Measurements from ENCODE around the gene BGN. TPM values are rescaled to one million over a fixed set of nuclear protein-coding genes. Genes with fewer than 3 reads are reported as not detected.

Gene BGN
- polyA plus RNA-seq (ENCODE audit: insufficient read length), result 95.3 TPM

- DNase-seq (ENCODE audit: low read depth), result no peak
Observed at GRCh38 chrX:153494541-153495361, at the start of gene BGN. Gene BGN, plus strand, starts transcription at chrX:153494980. Its CDS starts 9,652 bp downstream, at chrX:153504632.

DNA sequence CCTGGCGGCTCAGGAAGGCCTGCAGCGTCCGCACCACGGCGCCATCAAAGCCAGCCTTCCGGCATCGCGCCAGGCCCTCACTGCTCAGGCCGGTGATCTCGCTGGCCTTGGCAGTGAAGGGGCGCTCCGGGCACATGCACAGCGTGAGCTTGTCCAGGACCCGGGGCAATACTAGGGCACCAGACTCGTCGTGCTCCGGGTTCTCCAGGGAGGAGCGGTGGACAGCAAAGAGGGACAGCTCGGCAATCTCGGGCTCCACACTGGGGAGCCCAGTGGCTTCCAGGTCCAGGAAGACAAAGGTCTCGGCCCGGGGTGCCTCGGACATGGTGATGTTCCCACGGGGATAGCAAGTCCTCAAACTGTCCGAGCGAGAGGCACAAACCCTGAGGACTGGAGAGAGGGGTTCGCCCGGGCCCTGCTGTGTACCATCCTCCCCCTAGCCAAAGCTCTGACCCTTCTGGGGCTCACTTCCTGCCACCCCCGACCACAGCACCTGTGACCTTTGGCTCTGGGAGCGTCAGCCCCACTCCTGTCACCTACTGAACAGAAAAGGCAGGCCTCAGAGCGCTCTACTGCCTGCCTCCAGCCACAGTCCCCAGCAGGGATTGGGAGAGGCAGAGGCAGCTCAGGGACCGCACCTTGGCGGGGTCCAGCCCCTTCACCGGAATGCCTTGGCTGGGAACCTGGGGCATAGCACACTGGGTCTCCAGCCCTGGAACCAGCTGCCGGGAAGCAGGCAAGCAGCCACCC is 49.5 kb upstream of the BGN start:
- no peak for DNase-seq (ENCODE audit: low read depth)

DNA sequence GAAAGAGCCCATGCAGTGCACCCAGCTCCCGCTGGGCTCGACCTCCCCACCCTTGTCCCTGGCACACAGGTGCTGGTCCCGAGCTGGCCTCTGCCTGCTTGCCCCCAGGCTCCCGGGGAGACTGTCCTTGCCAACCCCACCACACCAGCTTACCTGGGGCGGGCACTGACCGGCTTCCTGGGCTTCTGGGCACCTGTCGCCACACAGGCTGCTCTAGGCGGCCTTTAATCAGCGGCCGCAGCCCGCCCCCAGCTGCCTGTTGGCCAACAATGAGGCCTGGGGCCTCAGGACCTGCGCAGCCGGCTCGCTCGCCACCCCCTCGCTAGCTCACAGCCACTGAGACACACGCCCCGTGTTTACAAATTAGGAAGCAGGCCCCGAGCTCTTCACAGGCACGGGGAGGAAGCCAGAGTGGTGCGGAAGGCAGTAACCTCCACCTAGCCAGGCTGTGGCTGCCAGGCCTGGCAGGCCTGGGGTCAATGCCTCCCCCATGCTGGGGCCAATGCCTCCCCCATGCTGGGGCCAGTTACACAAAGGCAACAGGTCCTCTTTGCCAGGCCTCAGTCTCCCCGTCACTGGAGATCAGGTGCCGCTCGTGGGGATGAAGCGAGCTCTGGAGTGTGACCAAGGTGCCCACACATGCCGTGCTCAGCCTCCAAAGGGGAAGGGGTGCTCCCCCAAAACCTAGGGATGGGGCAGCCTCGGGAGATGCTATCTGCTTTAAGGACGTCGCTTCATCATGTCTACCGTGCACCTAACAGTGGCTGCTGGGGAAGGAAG is 48.7 kb upstream of the BGN start, which contains the start of gene TREX2:
Gene TREX2, minus strand, starts transcription at position 201 of the 780 bp plus-strand sequence. CDS start 626 bp downstream, outside the sequence.
- DNase-seq (ENCODE audit: low read depth), result no peak

- DNase-seq (ENCODE audit: low read depth), result no peak
Observed at GRCh38 chrX:153446636-153446936, 48.2 kb upstream of the BGN start.

GRCh38 chrX:153446950-153447580 is 47.7 kb upstream of the BGN start:
- DNase-seq (ENCODE audit: low read depth), result no peak

GRCh38 chrX:153447581-153447960 is 47.2 kb upstream of the BGN start:
- DNase-seq (ENCODE audit: low read depth), result no peak

GRCh38 chrX:153448556-153449367 is 46.0 kb upstream of the BGN start:
- DNase-seq (ENCODE audit: low read depth), result no peak

DNA sequence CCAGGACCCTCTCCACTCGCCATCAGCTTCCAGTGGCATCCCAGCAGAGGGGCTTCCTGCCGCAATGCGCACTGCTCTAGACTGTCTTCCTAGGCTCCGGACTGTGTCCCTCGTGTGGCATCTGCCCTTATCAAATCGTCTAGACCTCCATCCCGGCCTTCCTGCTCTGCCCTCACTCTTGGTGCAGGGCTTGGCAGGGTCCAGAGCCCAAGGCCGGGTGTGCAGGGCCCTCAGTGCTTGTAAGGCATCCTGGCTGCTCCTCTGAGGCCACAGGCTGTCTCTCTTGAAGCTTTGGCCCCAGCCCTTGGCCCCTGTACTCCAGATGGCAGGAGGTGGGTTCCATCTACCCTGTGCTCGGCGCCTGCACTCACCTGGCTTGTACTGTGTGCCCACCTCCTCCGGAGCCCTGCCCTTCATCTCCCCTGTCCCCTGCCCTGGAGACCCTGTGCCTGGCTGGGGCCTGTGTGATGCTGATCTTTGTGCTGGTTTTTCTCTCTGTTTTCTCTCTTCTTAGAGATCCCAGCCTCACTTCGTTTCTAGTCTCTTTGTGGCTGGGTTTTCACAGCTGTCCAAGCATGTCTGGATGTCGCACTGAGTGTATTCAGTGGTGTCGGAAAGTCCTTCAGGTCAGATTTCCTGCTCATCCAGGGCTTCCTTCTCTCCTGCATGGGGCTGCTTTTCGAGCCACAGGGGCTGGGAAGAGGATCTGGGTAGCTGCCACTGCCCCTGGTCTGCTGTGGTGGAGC is 45.2 kb upstream of the BGN start:
- no peak for DNase-seq (ENCODE audit: low read depth)

GRCh38 chrX:153450114-153450948 is 44.4 kb upstream of the BGN start:
- no peak for DNase-seq (ENCODE audit: low read depth)

DNA sequence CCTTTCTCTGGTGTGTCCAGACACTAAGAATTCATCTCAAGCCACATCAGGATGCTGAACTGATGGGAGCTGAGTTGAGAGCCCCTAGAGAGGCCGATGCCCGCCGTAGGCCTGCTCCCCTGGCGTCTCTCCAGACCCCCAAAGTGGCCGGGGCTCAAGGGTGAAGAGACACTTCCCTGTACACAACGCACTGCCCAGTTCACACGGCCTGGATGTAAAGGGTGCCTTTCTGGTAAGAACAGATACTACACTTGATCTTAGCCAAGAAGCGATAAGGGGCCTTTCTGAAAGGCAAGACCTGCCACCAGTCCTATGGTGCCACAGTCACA is 43.9 kb upstream of the BGN start:
- no peak for DNase-seq (ENCODE audit: low read depth)

- DNase-seq (ENCODE audit: low read depth), result no peak
Observed at GRCh38 chrX:153454901-153455550, 39.8 kb upstream of the BGN start.

GRCh38 chrX:153455571-153455970 is 39.2 kb upstream of the BGN start:
- no peak for DNase-seq (ENCODE audit: low read depth)

- no peak for DNase-seq (ENCODE audit: low read depth)
Observed at GRCh38 chrX:153456161-153456560, 38.6 kb upstream of the BGN start.

DNA sequence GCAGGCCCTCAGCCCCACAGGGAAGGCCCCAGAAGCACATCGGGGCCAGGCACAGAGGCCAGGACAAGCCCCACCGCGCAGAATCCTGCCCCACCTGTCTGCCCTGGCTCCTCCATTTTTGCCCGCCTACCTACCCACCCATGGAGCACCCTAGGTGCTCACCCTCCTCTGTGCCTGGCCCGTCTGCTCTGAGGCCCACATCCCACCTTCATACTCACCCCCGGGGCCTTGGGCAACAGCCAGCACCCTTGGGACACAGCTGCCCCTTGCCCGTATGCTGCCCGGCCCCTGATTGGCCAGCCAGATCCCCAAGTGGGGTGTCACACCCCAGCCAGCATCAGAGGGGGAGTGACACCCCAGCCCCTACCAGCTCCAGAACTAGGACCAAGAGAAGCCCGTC is 38.1 kb upstream of the BGN start:
- DNase-seq (ENCODE audit: low read depth), result no peak

GRCh38 chrX:153457136-153457825 is 37.5 kb upstream of the BGN start:
- no peak for DNase-seq (ENCODE audit: low read depth)

DNA sequence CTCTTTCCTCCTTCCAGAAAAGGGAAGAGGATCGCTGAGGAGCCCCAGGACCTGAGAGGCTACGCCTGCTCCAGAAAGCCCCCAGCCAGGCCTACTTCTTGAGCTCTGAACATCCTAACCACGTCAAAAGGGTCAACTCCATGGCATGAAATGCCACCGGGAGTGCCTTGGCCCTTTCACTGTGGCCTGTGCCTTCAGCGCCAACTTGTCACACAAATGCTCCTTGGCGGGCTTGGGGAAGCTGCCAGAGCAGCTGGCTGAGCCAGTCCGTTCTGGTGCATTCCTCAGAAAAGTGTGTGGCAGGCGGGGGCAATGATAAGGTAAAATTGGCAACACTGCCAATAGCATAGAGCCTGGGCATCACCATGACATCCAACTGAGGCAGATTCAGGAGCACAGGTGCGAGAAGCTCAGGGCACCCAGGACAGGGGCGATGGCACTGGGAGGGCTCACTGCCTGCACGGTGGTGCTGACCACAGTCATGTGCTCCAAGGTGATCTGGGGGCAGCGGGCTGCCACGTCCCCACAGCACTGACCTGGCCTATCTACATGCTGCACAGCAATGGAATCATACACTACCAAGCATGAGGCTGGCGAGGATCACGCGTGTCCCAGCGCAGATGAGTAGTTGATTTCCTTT is 36.8 kb upstream of the BGN start:
- DNase-seq (ENCODE audit: low read depth), result no peak

DNA sequence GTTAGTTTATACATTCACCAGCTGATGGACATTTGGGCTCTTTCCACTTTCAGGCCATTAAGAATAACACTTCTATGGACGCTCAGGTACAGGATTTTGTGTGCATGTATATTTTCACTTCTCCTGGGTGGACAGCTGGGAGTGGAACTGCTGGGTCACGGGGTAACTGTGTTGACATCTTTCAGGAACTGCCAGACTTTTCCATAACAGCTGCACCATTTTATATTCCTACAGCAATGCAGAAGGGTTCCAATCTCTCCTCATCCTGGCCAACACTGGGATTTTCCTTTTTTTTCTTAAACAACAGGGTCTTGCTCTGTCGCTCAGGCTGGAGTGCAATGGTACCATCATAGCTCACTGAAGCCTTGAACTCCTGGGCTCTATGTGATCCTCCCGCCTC is 36.3 kb upstream of the BGN start:
- no peak for DNase-seq (ENCODE audit: low read depth)

DNA sequence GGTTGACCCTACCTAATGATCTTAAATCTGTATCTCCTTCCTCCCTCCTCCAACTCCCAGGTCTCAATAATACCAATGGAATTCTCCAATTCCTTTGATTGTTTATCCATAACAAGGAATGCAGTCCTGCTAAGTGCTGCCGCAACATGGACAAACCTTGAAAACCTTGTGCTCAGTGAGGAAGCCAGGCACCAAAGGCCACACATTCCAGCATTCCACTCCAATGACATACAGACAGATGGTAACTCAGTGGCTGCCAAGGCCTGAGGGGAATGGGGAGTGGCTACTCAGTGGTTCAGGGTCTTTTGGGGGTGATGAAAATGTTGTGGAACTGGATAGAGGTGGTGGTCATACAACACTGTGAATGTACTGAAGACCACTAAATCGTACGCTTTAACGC is 34.8 kb upstream of the BGN start:
- DNase-seq (ENCODE audit: low read depth), result no peak
